Transverse colon (tissue), 4 donors: ENCODE measurements around the gene RGL3.
"Not testable (repeated sequence)": the region's sequence is repeated elsewhere in the genome, so short reads cannot be mapped to it uniquely, and the experiment has no call there.

Source experiments
- CTCF ChIP-seq, 5 experiments: fragments of 200-600 bp in 3 of 5; fragments of 450-650 bp in 2 of 5; sonication (generic) in 3 of 5; IDR thresholded peaks; 1 replicate in 2 of 5; 2 replicates in 3 of 5; pipeline ENCODE4 v1.5.1; 2016 to 2017; ENCODE audit warnings: antibody characterized with exemption in 5 of 5, inconsistent platforms in 3 of 5, mild to moderate bottlenecking in 2 of 5, moderate library complexity in 1 of 5
- EP300 ChIP-seq: sonication (generic); formaldehyde crosslinking; IDR thresholded peaks from one replicate; pipeline ENCODE4 v1.6.1; 2017; ENCODE audit warnings: antibody characterized with exemption, low read depth
- POLR2A ChIP-seq: fragments of 450-650 bp; IDR thresholded peaks from one replicate; pipeline ENCODE4 v1.6.1; 2016; ENCODE audit warnings: antibody characterized with exemption, mild to moderate bottlenecking, moderate library complexity
- POLR2AphosphoS5 ChIP-seq, 3 donors: sonication (generic); formaldehyde crosslinking; IDR thresholded peaks; one replicate each; pipeline ENCODE4 v1.6.1; 2016; ENCODE audit warnings: antibody characterized with exemption in 3 of 3

- not testable (repeated sequence) for TF ChIP-seq CTCF (IDR thresholded peaks at IDR 0.05); EP300; POLR2AphosphoS5 (IDR thresholded peaks at IDR 0.05); POLR2A
These were observed 12.3 kb downstream of the RGL3 start for GRCh38 chr19:11406703-11407236.
